ENCODE data around the gene MYLK3.

Gene MYLK3

GRCh38 chr16:46732561-46732960 is 15.6 kb downstream of the MYLK3 start:
- no peak overlapping the region for H3K4me3 ChIP-seq (ENCODE audit: low read depth, low read length)
- TF ChIP-seq CTCF (IDR thresholded peaks at IDR 0.05; ENCODE audit: low read depth, low read length), result no peak

GRCh38 chr16:46731691-46732555 is 16.2 kb downstream of the MYLK3 start:
- no peak for TF ChIP-seq CTCF (IDR thresholded peaks at IDR 0.05; ENCODE audit: low read depth, low read length)
- H3K4me3 ChIP-seq (ENCODE audit: low read depth, low read length), result no peak overlapping the region

GRCh38 chr16:46730801-46731690 is 17.1 kb downstream of the MYLK3 start:
- TF ChIP-seq CTCF (IDR thresholded peaks at IDR 0.05; ENCODE audit: low read depth, low read length), result no peak

GRCh38 chr16:46730126-46730525 is 18.0 kb downstream of the MYLK3 start:
- no peak overlapping the region for H3K4me3 ChIP-seq (ENCODE audit: low read depth, low read length)
- no peak for TF ChIP-seq CTCF (IDR thresholded peaks at IDR 0.05; ENCODE audit: low read depth, low read length)

More at GRCh38 chr16:46730801-46731690, 17.1 kb downstream of the MYLK3 start:
- no peak overlapping the region for H3K4me3 ChIP-seq (ENCODE audit: low read depth, low read length)

- no peak overlapping the region for H3K4me3 ChIP-seq (ENCODE audit: low read depth, low read length)
- no peak for TF ChIP-seq CTCF (IDR thresholded peaks at IDR 0.05; ENCODE audit: low read depth, low read length)
These were observed 18.7 kb downstream of the MYLK3 start for GRCh38 chr16:46729326-46729995.

- no peak for TF ChIP-seq CTCF (IDR thresholded peaks at IDR 0.05; ENCODE audit: low read depth, low read length)
- H3K4me3 ChIP-seq (ENCODE audit: low read depth, low read length), result no peak overlapping the region
These were observed 19.3 kb downstream of the MYLK3 start for GRCh38 chr16:46728806-46729205.
